Endothelial cell of umbilical vein (primary cell): ENCODE measurements around the gene KLF1. TPM values are rescaled to one million over a fixed set of nuclear protein-coding genes. Genes with fewer than 3 reads are reported as not detected.

Experiments
- BruUV-seq: library from RNA; stranded (reverse); fragments of 400-500 nt; replicated peaks from 2 replicates; lab custom pipeline; 2021; lab: Mats Ljungman, UMichigan
- CTCF ChIA-PET: fragments of 300-600, 350-600 bp; sonication (Branson Sonifier 250); formaldehyde crosslinking; loops from one replicate; lab custom pipeline; 2021; ENCODE audit warnings: antibody characterized with exemption, inconsistent platforms; lab: Charles Lee
- POLR2A ChIA-PET: fragments of 300-600, 350-600 bp; sonication (Branson Sonifier 250); formaldehyde crosslinking; loops from one replicate; lab custom pipeline; 2021; ENCODE audit warnings: antibody characterized with exemption, inconsistent platforms; lab: Charles Lee
- DNase-seq: peaks from one replicate; pipeline ENCODE4 v3.0.0-alpha.2; 2011; ENCODE audit warnings: low read depth, low spot score
- FAIRE-seq: peaks from 2 replicates; lab custom pipeline; 2011; peaks lifted over from hg19 to GRCh38; lab: Jason Lieb, UNC
- H2AFZ ChIP-seq: 2 replicates; pipeline ENCODE4 v1.6.0; 2012; ENCODE audit warnings: low read depth, low read length, control low read depth, inconsistent platforms
- H3K27ac ChIP-seq: 2 replicates; pipeline ENCODE4 v1.5.1; 2011; ENCODE audit warnings: low read depth, mild to moderate bottlenecking, control low read depth, low read length, moderate library complexity; ENCODE audit not compliant: insufficient read depth
- H3K27me3 ChIP-seq, 2 experiments: 2 replicates each; pipeline versions ENCODE4 v1.6.0 to v1.6.1; 2011; ENCODE audit warnings: low read length in 2 of 2, mixed read lengths in 1 of 2; ENCODE audit not compliant: control insufficient read depth in 2 of 2, insufficient read depth in 2 of 2
- H3K36me3 ChIP-seq, 2 experiments: 2 replicates in 1 of 2; 3 replicates in 1 of 2; pipeline ENCODE4 v1.5.1; 2011; ENCODE audit warnings: low read length in 2 of 2, mild to moderate bottlenecking in 1 of 2, moderate library complexity in 1 of 2; ENCODE audit not compliant: control insufficient read depth in 2 of 2, insufficient read depth in 2 of 2; ENCODE audit errors: extremely low read depth in 1 of 2
- H3K4me1 ChIP-seq: 3 replicates; pipeline ENCODE4 v1.5.1; 2011; ENCODE audit warnings: mild to moderate bottlenecking, low read length; ENCODE audit not compliant: control insufficient read depth, insufficient read depth; ENCODE audit errors: extremely low read depth
- H3K4me2 ChIP-seq: 2 replicates; pipeline ENCODE4 v1.6.1; 2011; ENCODE audit warnings: low read length, control low read depth, mixed read lengths; ENCODE audit not compliant: insufficient read depth
- H3K4me3 ChIP-seq, 3 experiments: fragments of 200-600 bp in 1 of 3; sonication (generic), shearing (Covaris generic) in 1 of 3; replicated peaks in 1 of 3; 2 replicates each; pipeline ENCODE4 v1.5.1; 2011 to 2016; ENCODE audit warnings: control low read depth in 3 of 3, low read length in 3 of 3, mild to moderate bottlenecking in 2 of 3, inconsistent platforms in 1 of 3, low read depth in 1 of 3, moderate library complexity in 1 of 3; ENCODE audit not compliant: insufficient read depth in 1 of 3
- H3K79me2 ChIP-seq: 2 replicates; pipeline ENCODE4 v1.6.0; 2012; ENCODE audit warnings: low read length, inconsistent platforms; ENCODE audit not compliant: control insufficient read depth, insufficient read depth
- H3K9ac ChIP-seq: replicated peaks from 2 replicates; pipeline ENCODE3; 2011; ENCODE audit warnings: low read length, control low read depth; ENCODE audit not compliant: insufficient read depth; ENCODE audit errors: extremely low read depth
- H3K9me1 ChIP-seq: replicated peaks from 3 replicates; pipeline ENCODE4 v1.6.0; 2011; ENCODE audit warnings: mild to moderate bottlenecking, low read length; ENCODE audit not compliant: control insufficient read depth, insufficient read depth; ENCODE audit errors: extremely low read depth
- H3K9me3 ChIP-seq: replicated peaks from 2 replicates; pipeline ENCODE4 v1.5.1; 2012; ENCODE audit warnings: low read length, inconsistent platforms; ENCODE audit not compliant: control insufficient read depth, insufficient read depth
- H4K20me1 ChIP-seq: replicated peaks from 2 replicates; pipeline ENCODE3; 2011; ENCODE audit warnings: mild to moderate bottlenecking, low read length; ENCODE audit not compliant: control insufficient read depth, insufficient read depth; ENCODE audit errors: extremely low read depth
- CTCF ChIP-seq, 2 donors: IDR thresholded peaks; 1 replicate in 1 of 2; 2 replicates in 1 of 2; pipeline ENCODE4 v1.5.1; 2011; ENCODE audit warnings: low read length in 2 of 2, mild to moderate bottlenecking in 2 of 2, moderate library complexity in 2 of 2, control low read depth in 1 of 2, inconsistent platforms in 1 of 2, low read depth in 1 of 2; ENCODE audit not compliant: insufficient read depth in 1 of 2; ENCODE audit errors: extremely low read depth in 1 of 2
- EZH2 ChIP-seq: IDR thresholded peaks from 2 replicates; pipeline ENCODE4 v1.6.1; 2012; ENCODE audit warnings: borderline replicate concordance, low read depth, mild to moderate bottlenecking, moderate library complexity, low read length, inconsistent platforms; ENCODE audit not compliant: severe bottlenecking
- MYC ChIP-seq: IDR thresholded peaks from one replicate; pipeline ENCODE4 v1.6.1; 2011; ENCODE audit warnings: mild to moderate bottlenecking, low read depth, low read length
- dilution Hi-C: fragments of 300-500 bp; cut with MboI; formaldehyde crosslinking; loops from one replicate; pipeline ENCODE4 v1.15.0; 2019; ENCODE audit warnings: low sequenced_read_pairs; ENCODE audit not compliant: extremely low pct_ligation_motif_present
- intact Hi-C: fragments of 100-400 bp; cut with micrococcal nuclease; formaldehyde crosslinking; loops from one replicate; pipeline ENCODE4 v1.10.0; 2022
- polyA plus RNA-seq, 4 experiments: library from polyadenylated mRNA; depleted of rRNA in 3 of 4; stranded (reverse) in 3 of 4; unstranded in 1 of 4; fragments of >200 nt; gene quantifications; 2 replicates each; pipeline versions ENCODE4 v1.2.1 to v1.2.3, GENCODE V29; 2011 to 2012; ENCODE audit warnings: missing spikeins in 1 of 4
- total RNA-seq: library from RNA; stranded (reverse); gene quantifications from 2 replicates; pipeline ENCODE4 v1.2.3, GENCODE V29; 2021

Gene KLF1
- total and polyA plus RNA-seq, 2 donors (not counting 3 experiments of a cell fraction or from before 2014, with no cell fraction given) = not detected

DNA sequence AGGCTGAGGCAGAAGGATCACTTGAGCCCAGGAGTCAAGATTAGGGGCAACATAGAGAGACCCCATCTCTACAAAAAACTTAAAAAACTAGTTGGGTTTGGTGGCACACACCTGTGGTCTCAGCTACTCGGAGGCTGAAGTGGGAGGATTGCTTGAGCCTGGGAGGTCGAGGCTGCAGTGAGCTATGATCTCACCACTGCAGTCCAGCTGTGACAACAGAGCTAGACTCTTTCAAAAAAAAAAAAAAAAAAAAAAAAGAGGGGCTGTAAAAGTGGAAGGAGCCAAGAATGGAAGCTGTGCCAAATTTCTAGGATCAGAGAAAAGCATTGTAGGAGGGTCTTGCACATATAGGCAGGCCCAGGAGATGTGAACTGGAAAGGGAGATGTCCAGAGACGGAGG is 15.3 kb downstream of the KLF1 start:
- no peak overlapping the region for H2AFZ ChIP-seq
- no peaks in the 10 kb centered on the region for H3K9me1 ChIP-seq
- no peaks in the 10 kb centered on the region for H4K20me1 ChIP-seq
- FAIRE-seq = no peak
- no peak overlapping the region for H3K9ac ChIP-seq
- dilution Hi-C loops = no loop called here
- no peaks in the 10 kb centered on the region for H3K79me2 ChIP-seq
- H3K9me3 ChIP-seq = no peaks in the 10 kb centered on the region
- no peak overlapping the region for H3K27ac ChIP-seq
- CTCF ChIA-PET = interaction anchor here (3.3 kb wide), 1 partner anchor 10 kb away, joined by 14 read pairs; the partner anchor contains the start of gene DNASE2
- no peaks in the 10 kb centered on the region for H3K36me3 ChIP-seq
- POLR2A ChIA-PET = interaction anchor here (0.6 kb wide), 2 partner anchors 440 to 1548 kb away, joined by 4 to 7 read pairs; no protein-coding TSS in a partner anchor
- peaks cover 2% of the 10 kb centered on the region for H3K4me1 ChIP-seq
- no peak for DNase-seq
- intact Hi-C loops = no loop called here
- H3K4me2 ChIP-seq = no peak overlapping the region
- TF ChIP-seq CTCF (IDR thresholded peaks at IDR 0.05; ENCODE audit: extremely low read depth in 1 of 2, insufficient read depth in 1 of 2, low read depth in 1 of 2, low read length in 2 of 2) (no peak), MYC (no peak)
- H3K4me3 ChIP-seq = no peak overlapping the region
- no TSS peak for BruUV-seq
- H3K27me3 ChIP-seq = no peaks in the 10 kb centered on the region

- Histone ChIP-seq H3K4me1 (peaks cover 2% of the 10 kb centered on the region), H3K79me2 (no peaks in the 10 kb centered on the region), H3K9me1 (no peaks in the 10 kb centered on the region), H3K9me3 (no peaks in the 10 kb centered on the region), H3K4me3 (no peak overlapping the region), H2AFZ (no peak overlapping the region), H3K27me3 (no peaks in the 10 kb centered on the region), H3K4me2 (no peak overlapping the region), H3K36me3 (no peaks in the 10 kb centered on the region), H4K20me1 (no peaks in the 10 kb centered on the region), H3K9ac (no peak overlapping the region), H3K27ac (no peak overlapping the region)
- DNase-seq = no peak
- BruUV-seq = no TSS peak
- ChIA-PET POLR2A (interaction anchor here (0.5 kb wide), 1 partner anchor 12 kb away, joined by 5 read pairs; no protein-coding TSS in a partner anchor), CTCF (interaction anchor here (2.6 kb wide), 1 partner anchor 21 kb away, joined by 7 read pairs; no protein-coding TSS in a partner anchor)
- FAIRE-seq = no peak
- intact Hi-C loops = no loop called here
- TF ChIP-seq CTCF (IDR thresholded peaks at IDR 0.05; ENCODE audit: extremely low read depth in 1 of 2, insufficient read depth in 1 of 2, low read depth in 1 of 2, low read length in 2 of 2) (no peak), EZH2 (no peak)
- dilution Hi-C loops = no loop called here
These were observed 18.4 kb downstream of the KLF1 start for GRCh38 chr19:12868540-12869112.
